Hippocampal formation (tissue), 2 donors: ENCODE data around the gene CSMD2.

Experiments used
- DNase-seq, 2 donors: peaks; one replicate each; lab custom pipeline; 2025; lab: John Stamatoyannopoulos, UW

The CSMD2 gene

GRCh38 chr1:33607444-33608005 lies 557.5 kb downstream of the CSMD2 start:
- no peak for DNase-seq

- no peak for DNase-seq
Measured at GRCh38 chr1:33606272-33606671, 558.8 kb downstream of the CSMD2 start.

- DNase-seq, result no peak
Measured at GRCh38 chr1:33602271-33602670, 562.8 kb downstream of the CSMD2 start.

GRCh38 chr1:33601751-33602150 lies 563.3 kb downstream of the CSMD2 start:
- DNase-seq, result no peak

GRCh38 chr1:33599516-33600115 lies 565.4 kb downstream of the CSMD2 start:
- no peak for DNase-seq

GRCh38 chr1:33588726-33589125 lies 576.3 kb downstream of the CSMD2 start:
- no peak for DNase-seq

- no peak for DNase-seq
Measured at GRCh38 chr1:33586795-33587194, 578.2 kb downstream of the CSMD2 start.

- DNase-seq, result no peak
Measured at GRCh38 chr1:33586106-33586505, 578.9 kb downstream of the CSMD2 start.

GRCh38 chr1:33583567-33583966 lies 581.5 kb downstream of the CSMD2 start:
- DNase-seq, result no peak

- no peak for DNase-seq
Measured at GRCh38 chr1:33578557-33579448, 586.2 kb downstream of the CSMD2 start.

- no peak for DNase-seq
Measured at GRCh38 chr1:33577663-33578062, 587.4 kb downstream of the CSMD2 start.

GRCh38 chr1:33576821-33577599 lies 588.0 kb downstream of the CSMD2 start:
- no peak for DNase-seq

GRCh38 chr1:33575324-33575879 lies 589.6 kb downstream of the CSMD2 start:
- no peak for DNase-seq

- DNase-seq, result no peak
Measured at GRCh38 chr1:33573661-33574060, 591.4 kb downstream of the CSMD2 start.

GRCh38 chr1:33572387-33572786 lies 592.6 kb downstream of the CSMD2 start:
- DNase-seq, result no peak

GRCh38 chr1:33569331-33569730 lies 595.7 kb downstream of the CSMD2 start:
- DNase-seq, result no peak

- DNase-seq, result no peak
Measured at GRCh38 chr1:33563699-33564098, 601.3 kb downstream of the CSMD2 start.

GRCh38 chr1:33562563-33562962 lies 602.5 kb downstream of the CSMD2 start:
- no peak for DNase-seq

GRCh38 chr1:33561576-33561975 lies 603.5 kb downstream of the CSMD2 start:
- no peak for DNase-seq

- no peak for DNase-seq
Measured at GRCh38 chr1:33560680-33561079, 604.4 kb downstream of the CSMD2 start.

- no peak for DNase-seq
Measured at GRCh38 chr1:33548721-33549120, 616.3 kb downstream of the CSMD2 start.

GRCh38 chr1:33548319-33548718 lies 616.7 kb downstream of the CSMD2 start:
- DNase-seq, result no peak
